Osteoblast (primary cell): ENCODE measurements around the gene DACH1. TPM values are rescaled to one million over a fixed set of nuclear protein-coding genes. Genes with fewer than 3 reads are reported as not detected.

Experiments
- DNase-seq: peaks from one replicate; pipeline ENCODE4 v3.0.0; 2011; ENCODE audit warnings: low spot score, mixed read lengths; ENCODE audit not compliant: insufficient read length; ENCODE audit errors: missing footprints
- H2AFZ ChIP-seq: 2 replicates; pipeline ENCODE4 v1.6.0; 2011; ENCODE audit warnings: mild to moderate bottlenecking, low read length
- H3K27ac ChIP-seq: 2 replicates; pipeline ENCODE4 v1.5.1; 2011; ENCODE audit warnings: mild to moderate bottlenecking, low read depth, low read length, moderate library complexity
- H3K27me3 ChIP-seq: 2 replicates; pipeline ENCODE4 v1.6.0; 2012; ENCODE audit warnings: mild to moderate bottlenecking, control low read depth, inconsistent platforms, low read length, moderate library complexity; ENCODE audit not compliant: insufficient read depth
- H3K36me3 ChIP-seq: 2 replicates; pipeline ENCODE4 v1.5.1; 2011; ENCODE audit warnings: mild to moderate bottlenecking, low read length, control low read depth, moderate library complexity; ENCODE audit not compliant: insufficient read depth
- H3K4me1 ChIP-seq: 2 replicates; pipeline ENCODE4 v1.5.1; 2011; ENCODE audit warnings: mild to moderate bottlenecking, low read length, control low read depth, moderate library complexity; ENCODE audit not compliant: insufficient read depth
- H3K4me2 ChIP-seq: 2 replicates; pipeline ENCODE4 v1.6.0; 2011; ENCODE audit warnings: mild to moderate bottlenecking, low read length; ENCODE audit not compliant: insufficient read depth
- H3K4me3 ChIP-seq: fragments of 200-600 bp; sonication (generic); 3 replicates; pipeline ENCODE4 v1.5.1; 2012; ENCODE audit warnings: mild to moderate bottlenecking, low read length, inconsistent platforms; ENCODE audit not compliant: insufficient read depth
- H3K79me2 ChIP-seq: 2 replicates; pipeline ENCODE4 v1.6.0; 2012; ENCODE audit warnings: mild to moderate bottlenecking, low read length, control low read depth, inconsistent platforms; ENCODE audit not compliant: insufficient read depth
- H3K9me3 ChIP-seq: 2 replicates; pipeline ENCODE4 v1.5.1; 2011; ENCODE audit warnings: low read depth, low read length, control low read depth
- H4K20me1 ChIP-seq: 2 replicates; pipeline ENCODE4 v1.6.0; 2012; ENCODE audit warnings: mild to moderate bottlenecking, low read length, control low read depth; ENCODE audit not compliant: insufficient read depth
- total RNA-seq: library from RNA; depleted of rRNA; stranded (reverse); fragments of >200 nt; gene quantifications from 2 replicates; pipeline ENCODE4 v1.2.3, GENCODE V29; 2012
- TF ChIP-seq, protein P1 (sequence below): IDR thresholded peaks from 2 replicates; pipeline ENCODE4 v1.5.1; 2011; ENCODE audit warnings: mild to moderate bottlenecking, low read depth, low read length, moderate library complexity; ENCODE audit errors: extremely low read depth

The DACH1 gene
- total RNA-seq, 1 donor = not detected

DNA sequence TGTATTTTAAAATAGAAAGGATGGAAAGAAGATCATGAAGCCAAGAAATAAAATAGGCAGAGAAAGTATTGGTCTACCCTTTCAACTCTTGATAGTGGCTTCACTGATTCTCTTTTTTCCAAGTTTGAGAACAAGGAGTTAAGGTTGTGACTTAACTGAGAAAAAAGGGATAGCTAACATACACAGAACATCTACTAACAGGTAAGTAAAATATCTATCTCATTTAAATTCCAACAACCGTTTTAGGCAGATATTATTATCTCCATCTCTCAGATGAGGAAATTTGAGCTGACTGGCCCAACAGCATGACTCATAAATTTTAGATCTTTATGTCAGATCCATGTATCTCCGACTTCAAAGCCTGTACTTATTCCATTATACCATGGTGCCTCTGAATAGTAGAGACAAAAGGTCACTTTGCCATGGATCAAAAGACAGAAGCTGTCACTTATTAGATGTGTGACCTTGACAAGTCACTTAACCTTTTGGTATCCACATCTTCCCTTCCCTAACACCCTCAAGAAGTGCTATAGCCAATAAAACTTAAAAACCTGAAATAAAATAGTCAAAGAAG, 152.1 kb downstream of the DACH1 start:
- H3K9me3 ChIP-seq = no peaks in the 10 kb centered on the region
- H3K4me3 ChIP-seq = no peak overlapping the region
- DNase-seq = no peak
- H2AFZ ChIP-seq = no peak overlapping the region
- H3K27me3 ChIP-seq = no peaks in the 10 kb centered on the region
- TF ChIP-seq, protein P1, sequence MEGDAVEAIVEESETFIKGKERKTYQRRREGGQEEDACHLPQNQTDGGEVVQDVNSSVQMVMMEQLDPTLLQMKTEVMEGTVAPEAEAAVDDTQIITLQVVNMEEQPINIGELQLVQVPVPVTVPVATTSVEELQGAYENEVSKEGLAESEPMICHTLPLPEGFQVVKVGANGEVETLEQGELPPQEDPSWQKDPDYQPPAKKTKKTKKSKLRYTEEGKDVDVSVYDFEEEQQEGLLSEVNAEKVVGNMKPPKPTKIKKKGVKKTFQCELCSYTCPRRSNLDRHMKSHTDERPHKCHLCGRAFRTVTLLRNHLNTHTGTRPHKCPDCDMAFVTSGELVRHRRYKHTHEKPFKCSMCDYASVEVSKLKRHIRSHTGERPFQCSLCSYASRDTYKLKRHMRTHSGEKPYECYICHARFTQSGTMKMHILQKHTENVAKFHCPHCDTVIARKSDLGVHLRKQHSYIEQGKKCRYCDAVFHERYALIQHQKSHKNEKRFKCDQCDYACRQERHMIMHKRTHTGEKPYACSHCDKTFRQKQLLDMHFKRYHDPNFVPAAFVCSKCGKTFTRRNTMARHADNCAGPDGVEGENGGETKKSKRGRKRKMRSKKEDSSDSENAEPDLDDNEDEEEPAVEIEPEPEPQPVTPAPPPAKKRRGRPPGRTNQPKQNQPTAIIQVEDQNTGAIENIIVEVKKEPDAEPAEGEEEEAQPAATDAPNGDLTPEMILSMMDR = no peak
- no peaks in the 10 kb centered on the region for H3K4me1 ChIP-seq
- no peak overlapping the region for H3K27ac ChIP-seq
- no peaks in the 10 kb centered on the region for H3K79me2 ChIP-seq
- no peaks in the 10 kb centered on the region for H3K36me3 ChIP-seq
- no peak overlapping the region for H3K4me2 ChIP-seq
- H4K20me1 ChIP-seq = no peaks in the 10 kb centered on the region

DNA sequence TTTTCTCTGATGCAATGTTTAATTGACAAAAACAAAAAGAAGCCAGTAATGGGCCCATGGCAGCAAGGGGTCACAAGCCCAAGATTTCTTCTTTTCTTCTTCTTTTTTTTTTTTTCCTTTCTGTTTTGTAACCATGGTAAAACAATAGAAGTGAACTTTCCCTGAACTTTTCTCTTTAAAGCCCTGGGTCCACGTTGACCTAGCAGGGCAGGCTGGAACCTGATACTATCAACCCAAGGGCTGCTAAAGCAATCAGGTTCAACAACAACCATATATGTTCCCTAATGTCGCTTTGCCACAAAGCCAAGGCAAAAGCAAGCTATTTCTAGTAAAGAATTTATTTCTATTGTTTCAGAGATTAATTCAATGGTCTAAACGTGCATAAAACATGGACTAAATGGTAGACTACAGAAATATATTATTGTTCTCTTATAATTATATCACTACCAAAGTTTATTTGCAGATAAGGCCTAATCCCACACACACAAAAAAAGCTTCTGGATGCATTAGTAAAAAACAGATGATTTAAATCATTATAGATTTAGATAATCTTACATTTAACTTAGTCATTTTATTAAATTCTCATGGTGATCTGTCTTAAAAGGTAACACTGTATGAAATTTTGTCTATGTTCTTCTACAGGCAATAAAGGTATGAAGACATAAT, 153.9 kb downstream of the DACH1 start:
- Histone ChIP-seq H4K20me1 (no peaks in the 10 kb centered on the region), H3K79me2 (no peaks in the 10 kb centered on the region), H2AFZ (no peak overlapping the region), H3K4me3 (no peak overlapping the region), H3K4me2 (no peak overlapping the region), H3K27me3 (no peaks in the 10 kb centered on the region), H3K36me3 (no peaks in the 10 kb centered on the region), H3K27ac (no peak overlapping the region), H3K9me3 (no peaks in the 10 kb centered on the region), H3K4me1 (no peaks in the 10 kb centered on the region)
- TF ChIP-seq, protein P1 = no peak
- no peak for DNase-seq

DNA sequence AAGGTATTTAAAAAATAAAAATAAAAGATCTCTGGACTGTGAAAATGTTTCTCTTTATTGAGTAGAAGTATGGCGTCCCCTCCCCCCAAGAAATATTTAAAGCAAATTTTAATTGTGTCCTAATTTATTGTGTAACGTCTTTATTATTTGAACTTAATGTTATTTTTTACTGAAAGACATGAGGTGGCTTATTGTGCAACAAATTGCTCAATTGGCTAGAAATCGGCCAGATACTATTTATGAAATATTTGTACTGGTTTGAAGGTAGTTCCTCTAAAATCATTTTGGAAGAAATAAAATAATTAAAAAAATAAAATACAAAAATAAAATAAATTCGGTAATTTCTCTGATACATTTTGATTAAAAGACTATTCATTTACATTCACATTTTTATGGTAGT, 162.3 kb downstream of the DACH1 start:
- Histone ChIP-seq H3K4me2 (no peak overlapping the region), H3K4me3 (no peak overlapping the region), H3K27ac (no peak overlapping the region), H4K20me1 (no peaks in the 10 kb centered on the region), H3K27me3 (no peaks in the 10 kb centered on the region), H3K36me3 (no peaks in the 10 kb centered on the region), H3K4me1 (no peaks in the 10 kb centered on the region), H3K9me3 (no peaks in the 10 kb centered on the region), H3K79me2 (no peaks in the 10 kb centered on the region), H2AFZ (no peak overlapping the region)
- DNase-seq = no peak
- TF ChIP-seq, protein P1 = no peak

DNA sequence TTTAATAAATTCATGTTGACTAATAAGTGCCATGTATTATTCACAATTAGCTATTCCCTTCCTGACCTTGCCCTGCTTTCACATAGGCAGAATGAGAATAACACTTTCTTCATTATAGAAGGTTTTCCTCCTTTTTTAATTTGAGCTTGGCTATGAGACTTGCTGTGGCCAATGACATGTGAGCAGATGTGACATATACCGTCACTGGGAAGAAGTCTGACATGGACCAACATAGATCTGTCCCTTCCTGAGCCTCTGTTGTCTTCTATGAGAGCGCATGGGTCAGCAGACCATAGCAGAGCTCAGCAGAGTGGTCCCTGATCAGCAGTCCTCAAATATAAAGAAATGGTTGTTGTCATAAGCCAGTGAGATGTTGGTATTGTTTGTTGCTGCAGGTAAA, 163.9 kb downstream of the DACH1 start:
- no peak for DNase-seq
- Histone ChIP-seq H3K4me1 (no peaks in the 10 kb centered on the region), H2AFZ (no peak overlapping the region), H3K4me3 (no peak overlapping the region), H3K4me2 (no peak overlapping the region), H3K36me3 (no peaks in the 10 kb centered on the region), H3K9me3 (no peaks in the 10 kb centered on the region), H3K79me2 (no peaks in the 10 kb centered on the region), H3K27me3 (no peaks in the 10 kb centered on the region), H3K27ac (no peak overlapping the region), H4K20me1 (no peaks in the 10 kb centered on the region)
- TF ChIP-seq, protein P1 = no peak
